Fibroblast of villous mesenchyme (primary cell): Measurements from ENCODE around the gene PARD3. TPM values are rescaled to one million over a fixed set of nuclear protein-coding genes. Genes with fewer than 3 reads are reported as not detected.
A peak's percentile ranks its signal among the peaks of the same experiment; 100 is the strongest.

Source experiments
- DNase-seq: peaks from one replicate; pipeline ENCODE4 v3.0.0-alpha.2; 2010; ENCODE audit warnings: low read depth
- H3K4me3 ChIP-seq: 2 replicates; pipeline ENCODE4 v1.5.1; 2011; ENCODE audit warnings: low read depth, mild to moderate bottlenecking, low read length
- CTCF ChIP-seq: IDR thresholded peaks from 2 replicates; pipeline ENCODE4 v1.5.1; 2012; ENCODE audit warnings: low read depth, mild to moderate bottlenecking, low read length; ENCODE audit not compliant: insufficient read depth
- total RNA-seq: library from RNA; depleted of rRNA; stranded (reverse); fragments of >200 nt; gene quantifications from 2 replicates; pipeline ENCODE4 v1.2.3, GENCODE V29; 2012

The PARD3 gene
- total RNA-seq, 1 donor: 44.0 TPM

DNA sequence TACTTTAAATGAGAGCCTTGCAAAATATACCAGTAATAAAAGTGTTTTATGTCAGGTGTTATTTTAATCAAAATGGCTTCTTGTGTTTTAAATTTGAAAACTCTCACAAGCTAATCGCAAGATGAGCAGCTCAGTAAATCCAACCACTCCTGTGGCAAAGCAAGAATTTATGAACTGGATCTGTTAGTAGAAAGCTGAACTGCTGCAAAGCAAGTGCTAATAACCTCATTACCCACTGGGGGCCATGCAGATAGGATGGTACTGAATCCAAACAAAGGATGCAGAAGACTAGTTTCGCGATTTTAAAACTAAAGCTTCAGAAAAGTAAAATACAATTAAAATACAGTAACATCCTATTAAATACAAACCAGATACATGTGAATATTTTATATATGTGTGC lies 468.0 kb downstream of the PARD3 start:
- DNase-seq: no peak
- TF ChIP-seq CTCF: no peak
- no peak overlapping the region for H3K4me3 ChIP-seq

- H3K4me3 ChIP-seq: no peak overlapping the region
- peak; percentile 77 for DNase-seq
- no peak for TF ChIP-seq CTCF
Observed at GRCh38 chr10:34346516-34347100, 468.5 kb downstream of the PARD3 start.

- H3K4me3 ChIP-seq: no peak overlapping the region
- TF ChIP-seq CTCF: no peak
- no peak for DNase-seq
Observed at GRCh38 chr10:34345383-34345782, 469.7 kb downstream of the PARD3 start.

DNA sequence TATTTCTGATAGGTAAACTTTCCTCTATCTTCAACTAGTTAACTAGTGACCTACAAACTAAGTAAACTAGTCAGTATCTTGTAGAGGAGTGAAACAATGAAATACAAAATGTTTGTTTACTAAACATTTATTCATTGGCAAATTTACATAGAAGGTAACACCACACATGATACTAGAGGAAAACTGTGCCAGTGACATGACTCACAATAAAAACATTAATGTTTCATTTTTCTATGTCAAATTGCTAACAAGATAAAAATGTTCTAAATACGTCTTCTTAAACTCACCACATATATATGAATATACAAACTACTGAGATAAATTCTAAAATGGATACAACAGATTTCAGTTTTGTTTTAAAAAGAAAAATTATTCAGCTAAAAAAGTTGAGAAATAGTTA lies 471.3 kb downstream of the PARD3 start:
- DNase-seq: no peak
- H3K4me3 ChIP-seq: no peak overlapping the region
- TF ChIP-seq CTCF: no peak

GRCh38 chr10:34341473-34341872 lies 473.6 kb downstream of the PARD3 start:
- TF ChIP-seq CTCF: no peak
- no peak for DNase-seq

DNA sequence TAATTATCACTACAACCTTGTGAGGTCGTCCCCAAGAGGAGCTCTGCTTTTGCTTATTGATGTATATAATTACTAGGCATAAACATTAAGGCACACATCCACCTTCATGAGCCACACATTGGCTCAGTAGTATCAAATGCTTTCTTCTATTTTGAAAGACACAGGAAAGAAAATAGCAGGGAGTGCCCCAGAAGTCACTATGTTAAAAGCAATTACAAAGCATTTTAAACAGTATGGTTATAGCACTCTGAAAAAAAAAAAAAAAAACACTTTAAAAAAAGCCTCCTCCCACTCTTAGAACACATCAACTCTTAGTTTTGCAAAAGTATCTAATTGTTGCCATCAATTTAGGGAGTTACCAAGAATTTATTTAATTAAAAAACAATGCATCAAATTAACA lies 474.2 kb downstream of the PARD3 start:
- no peak overlapping the region for H3K4me3 ChIP-seq
- no peak for TF ChIP-seq CTCF
- DNase-seq: no peak

More at GRCh38 chr10:34341473-34341872, 473.6 kb downstream of the PARD3 start:
- no peak overlapping the region for H3K4me3 ChIP-seq

DNA sequence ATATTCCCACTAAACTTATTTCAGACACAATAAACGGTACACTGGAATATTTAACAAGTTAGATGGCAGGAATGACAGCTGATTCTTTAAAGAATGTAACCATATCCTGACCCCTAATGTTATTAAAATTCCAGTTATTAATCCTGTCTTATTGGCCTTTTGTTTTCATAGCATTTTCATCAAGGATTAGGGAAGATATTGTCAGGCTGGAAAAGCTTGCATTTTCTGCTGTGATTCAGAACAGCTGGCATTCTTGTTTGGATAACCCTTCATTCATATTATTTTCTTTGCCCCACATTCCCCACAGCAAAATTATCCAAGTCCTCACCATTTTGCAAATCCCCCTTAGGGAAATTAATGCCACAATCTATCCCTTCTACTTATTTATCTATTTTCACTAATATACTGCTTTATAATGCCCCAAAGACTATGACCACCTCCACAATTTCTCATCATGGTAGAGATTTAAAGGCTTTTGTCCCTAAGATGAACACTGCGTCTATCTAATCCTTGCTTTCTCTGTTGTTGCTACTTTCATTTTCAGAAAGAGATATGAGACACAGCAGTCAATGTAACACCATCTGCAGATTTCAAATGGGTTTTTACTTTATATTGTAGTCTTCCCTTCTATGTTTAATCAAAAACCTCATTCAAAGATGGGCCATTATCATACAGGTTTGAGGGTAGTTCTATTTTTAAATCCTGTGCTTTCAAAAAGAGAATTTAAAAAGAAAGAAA lies 475.1 kb downstream of the PARD3 start:
- no peak overlapping the region for H3K4me3 ChIP-seq
- TF ChIP-seq CTCF: no peak
- DNase-seq: no peak
